Endometrial microvascular endothelial cells (primary cell): ENCODE data around the gene PSEN2. TPM values are rescaled to one million over a fixed set of nuclear protein-coding genes. Genes with fewer than 3 reads are reported as not detected.

Experiments
- in situ Hi-C: cut with HindIII; loops from 2 replicates; pipeline ENCODE4 v1.10.0; 2017; ENCODE audit warnings: low sequenced_read_pairs, low pct_unique_long_range_greater_than_20kb; ENCODE audit errors: inconsistent ontology term
- total RNA-seq: library from RNA; depleted of rRNA; stranded (reverse); fragments of >200 nt; gene quantifications from one replicate; pipeline ENCODE4 v1.2.3, GENCODE V29; 2015; ENCODE audit errors: inconsistent ontology term

PSEN2 gene
- total RNA-seq, 1 donor from 2014 or later: 19.0 TPM

GRCh38 chr1:226883630-226884029 is 13.2 kb downstream of the PSEN2 start:
- in situ Hi-C loops: no loop called here

GRCh38 chr1:226884116-226884625 is 13.8 kb downstream of the PSEN2 start:
- in situ Hi-C loops: no loop called here

- in situ Hi-C loops: no loop called here
Measured at GRCh38 chr1:226884966-226885820, 14.8 kb downstream of the PSEN2 start.

GRCh38 chr1:226886122-226886901 is 15.9 kb downstream of the PSEN2 start:
- in situ Hi-C loops: no loop called here

GRCh38 chr1:226887006-226887405 is 16.6 kb downstream of the PSEN2 start:
- in situ Hi-C loops: no loop called here

- in situ Hi-C loops: no loop called here
Measured at GRCh38 chr1:226888021-226888420, 17.6 kb downstream of the PSEN2 start.

GRCh38 chr1:226888816-226889215 is 18.4 kb downstream of the PSEN2 start:
- in situ Hi-C loops: no loop called here

- in situ Hi-C loops: no loop called here
Measured at GRCh38 chr1:226889616-226890330, 19.4 kb downstream of the PSEN2 start.

- in situ Hi-C loops: no loop called here
Measured at GRCh38 chr1:226890331-226891108, 20.1 kb downstream of the PSEN2 start.

- in situ Hi-C loops: no loop called here
Measured at GRCh38 chr1:226891346-226891745, 20.9 kb downstream of the PSEN2 start.

GRCh38 chr1:226891846-226892523 is 21.6 kb downstream of the PSEN2 start:
- in situ Hi-C loops: no loop called here

GRCh38 chr1:226892524-226892875 is 22.1 kb downstream of the PSEN2 start:
- in situ Hi-C loops: no loop called here

- in situ Hi-C loops: no loop called here
Measured at GRCh38 chr1:226893936-226894335, 23.5 kb downstream of the PSEN2 start.

- in situ Hi-C loops: no loop called here
Measured at GRCh38 chr1:226894826-226895225, 24.4 kb downstream of the PSEN2 start.

- in situ Hi-C loops: no loop called here
Measured at GRCh38 chr1:226895644-226896043, 25.2 kb downstream of the PSEN2 start.

- in situ Hi-C loops: no loop called here
Measured at GRCh38 chr1:226898246-226898645, 27.8 kb downstream of the PSEN2 start.

- in situ Hi-C loops: no loop called here
Measured at GRCh38 chr1:226901421-226901820, 31.0 kb downstream of the PSEN2 start.

GRCh38 chr1:226902601-226903000 is 32.2 kb downstream of the PSEN2 start:
- in situ Hi-C loops: no loop called here
